ENCODE results near the gene ZNF365. TPM values are rescaled to one million over a fixed set of nuclear protein-coding genes. Genes with fewer than 3 reads are reported as not detected.

ZNF365 gene, protein sequence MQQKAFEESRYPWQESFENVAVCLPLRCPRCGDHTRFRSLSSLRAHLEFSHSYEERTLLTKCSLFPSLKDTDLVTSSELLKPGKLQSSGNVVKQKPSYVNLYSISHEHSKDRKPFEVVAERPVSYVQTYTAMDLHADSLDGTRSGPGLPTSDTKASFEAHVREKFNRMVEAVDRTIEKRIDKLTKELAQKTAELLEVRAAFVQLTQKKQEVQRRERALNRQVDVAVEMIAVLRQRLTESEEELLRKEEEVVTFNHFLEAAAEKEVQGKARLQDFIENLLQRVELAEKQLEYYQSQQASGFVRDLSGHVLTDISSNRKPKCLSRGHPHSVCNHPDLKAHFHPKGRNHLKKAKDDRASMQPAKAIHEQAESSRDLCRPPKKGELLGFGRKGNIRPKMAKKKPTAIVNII
- total RNA-seq = 2.7 and 2.8 TPM in 2 replicates

DNA sequence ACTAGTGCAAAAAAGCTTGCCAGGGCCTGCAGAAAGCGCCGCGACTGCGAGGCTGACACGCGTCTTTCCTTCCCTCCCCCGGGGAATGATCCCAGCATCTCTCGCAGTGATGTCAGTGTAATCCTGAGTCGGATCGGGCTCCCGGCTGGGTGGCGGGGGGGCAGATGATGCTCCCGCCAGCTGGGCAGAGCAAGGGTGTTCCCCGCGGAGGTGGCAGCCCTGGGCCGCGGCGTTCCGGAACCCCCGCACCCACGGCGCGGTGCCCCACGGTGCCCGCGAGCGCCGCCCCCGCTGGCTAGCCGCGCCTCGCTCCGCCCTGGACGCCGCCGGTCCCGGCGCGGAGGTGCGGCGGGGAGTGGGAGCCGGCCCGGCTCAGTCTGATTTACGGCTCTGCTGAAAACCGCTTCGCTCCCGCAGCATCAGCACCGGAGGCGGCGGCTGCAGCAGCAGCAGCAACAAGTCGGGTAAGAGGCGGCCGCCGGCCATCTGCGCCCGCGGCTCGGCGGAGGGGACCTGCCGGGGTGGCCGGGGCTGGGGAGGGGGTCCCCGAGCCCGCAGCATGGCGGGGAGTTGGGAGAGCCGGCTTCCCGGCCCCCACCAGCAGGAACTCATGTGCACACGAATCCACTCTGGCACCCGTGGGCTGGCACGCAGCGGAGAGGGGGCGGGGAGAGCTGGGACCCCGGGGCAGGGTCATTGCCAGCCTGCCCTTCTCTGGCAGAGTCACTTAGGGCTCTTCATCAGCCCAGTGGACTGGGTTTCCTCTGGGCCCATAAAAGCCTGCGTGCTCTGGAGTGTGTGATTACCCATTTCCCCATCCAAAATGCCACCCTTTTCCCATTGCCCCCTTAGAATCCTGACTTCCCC, at the start of gene ZNF365:
Gene ZNF365 (plus strand): TSS at position 375 of the 867 bp plus-strand sequence. CDS start 1,825 bp downstream, outside the sequence.

Other genes starting within 250 kb of the ZNF365 start
- gene RTKN2, start 105.5 kb upstream of the ZNF365 start, total RNA-seq = 0.89 and 2.1 TPM in 2 replicates